Naive thymus-derived CD4-positive, alpha-beta T cell (primary cell): ENCODE results near the gene ZNF593. TPM values are rescaled to one million over a fixed set of nuclear protein-coding genes. Genes with fewer than 3 reads are reported as not detected.

Experiments used
- ATAC-seq: fragments of 150-1000 bp; cut with Tn5 transposase; 2 replicates; pipeline ENCODE4 v1.10.0; 2021; ENCODE audit warnings: mild to moderate bottlenecking, moderate library complexity
- CTCF ChIA-PET: fragments of 350-600 bp; sonication (Branson Sonifier 250); formaldehyde crosslinking; loops from one replicate; lab custom pipeline; 2021; ENCODE audit warnings: antibody characterized with exemption; lab: Charles Lee
- POLR2A ChIA-PET: fragments of 350-600 bp; sonication (Branson Sonifier 250); formaldehyde crosslinking; loops from one replicate; lab custom pipeline; 2021; ENCODE audit warnings: antibody characterized with exemption, inconsistent platforms; lab: Charles Lee
- DNase-seq, 9 donors: peaks; one replicate each; pipeline versions ENCODE4 v3.0.0 to v3.0.0-alpha.2; 2020 to 2022; ENCODE audit warnings: mixed read lengths in 1 of 9
- H3K27ac ChIP-seq: one replicate; pipeline ENCODE4 v1.7.0; 2013; ENCODE audit warnings: mild to moderate bottlenecking, low read depth, low read length, moderate library complexity
- H3K27me3 ChIP-seq, 2 donors: one replicate each; pipeline ENCODE4 v1.7.0; 2013; ENCODE audit warnings: low read length in 2 of 2, mild to moderate bottlenecking in 2 of 2, moderate library complexity in 2 of 2; ENCODE audit not compliant: control insufficient read depth in 2 of 2, insufficient read depth in 2 of 2
- H3K36me3 ChIP-seq, 3 experiments: 1 replicate in 2 of 3; 2 replicates in 1 of 3; pipeline ENCODE4 v1.7.0; 2013; ENCODE audit warnings: low read length in 3 of 3, mild to moderate bottlenecking in 3 of 3, moderate library complexity in 1 of 3; ENCODE audit not compliant: insufficient read depth in 3 of 3, control insufficient read depth in 2 of 3
- H3K4me1 ChIP-seq, 2 donors: one replicate each; pipeline ENCODE4 v1.7.0; 2013; ENCODE audit warnings: low read length in 2 of 2, mild to moderate bottlenecking in 2 of 2, moderate library complexity in 1 of 2; ENCODE audit not compliant: control insufficient read depth in 2 of 2, insufficient read depth in 2 of 2
- H3K4me3 ChIP-seq: 2 replicates; pipeline ENCODE4 v1.7.0; 2013; ENCODE audit warnings: mild to moderate bottlenecking, low read length
- H3K9me3 ChIP-seq, 3 experiments: 1 replicate in 2 of 3; 2 replicates in 1 of 3; pipeline ENCODE4 v1.7.0; 2013; ENCODE audit warnings: low read length in 3 of 3; ENCODE audit not compliant: control insufficient read depth in 2 of 3
- H3K27ac Mint-ChIP-seq, 9 donors: one replicate each; pipeline ENCODE4 v1.8.0; 2020 to 2022; ENCODE audit warnings: mixed read lengths in 9 of 9, mild to moderate bottlenecking in 8 of 9, moderate library complexity in 5 of 9, inconsistent platforms in 2 of 9
- H3K27me3 Mint-ChIP-seq, 5 donors: one replicate each; pipeline ENCODE4 v1.8.0; 2021 to 2022; ENCODE audit warnings: mixed read lengths in 5 of 5, mild to moderate bottlenecking in 1 of 5
- H3K36me3 Mint-ChIP-seq, 5 donors: one replicate each; pipeline ENCODE4 v1.8.0; 2020 to 2022; ENCODE audit warnings: mixed read lengths in 5 of 5, mild to moderate bottlenecking in 3 of 5, inconsistent platforms in 1 of 5
- H3K4me1 Mint-ChIP-seq, 7 donors: one replicate each; pipeline ENCODE4 v1.8.0; 2020 to 2022; ENCODE audit warnings: mixed read lengths in 7 of 7, mild to moderate bottlenecking in 3 of 7, inconsistent platforms in 1 of 7
- H3K4me3 Mint-ChIP-seq, 10 donors: one replicate each; pipeline ENCODE4 v1.8.0; 2020 to 2022; ENCODE audit warnings: mild to moderate bottlenecking in 10 of 10, mixed read lengths in 10 of 10, moderate library complexity in 6 of 10, inconsistent platforms in 2 of 10
- H3K9me3 Mint-ChIP-seq, 11 donors: one replicate each; pipeline ENCODE4 v1.8.0; 2020 to 2022; ENCODE audit warnings: mixed read lengths in 11 of 11, mild to moderate bottlenecking in 4 of 11, inconsistent platforms in 1 of 11, moderate library complexity in 1 of 11
- intact Hi-C, 2 donors: fragments of 100-400 bp; cut with micrococcal nuclease; formaldehyde crosslinking; loops; one replicate each; pipeline ENCODE4 v1.15.1; 2023
- polyA plus RNA-seq, 2 donors: library from polyadenylated mRNA; unstranded; fragments of 300-500 nt; fragmentation: Illumina TruSeq; gene quantifications; one replicate each; pipeline ENCODE4 v1.2.3, GENCODE V29; 2021
- total RNA-seq, 6 experiments: library from RNA in 5 of 6; stranded (reverse) in 5 of 6; gene quantifications; 1 replicate in 5 of 6; 2 replicates in 1 of 6; pipeline ENCODE4 v1.2.3 and lab custom pipeline; 2021 to 2026

The ZNF593 gene
- total and polyA plus RNA-seq, 7 experiments from 2014 or later = 7.8 to 36.3 (median 13.4) TPM

DNA sequence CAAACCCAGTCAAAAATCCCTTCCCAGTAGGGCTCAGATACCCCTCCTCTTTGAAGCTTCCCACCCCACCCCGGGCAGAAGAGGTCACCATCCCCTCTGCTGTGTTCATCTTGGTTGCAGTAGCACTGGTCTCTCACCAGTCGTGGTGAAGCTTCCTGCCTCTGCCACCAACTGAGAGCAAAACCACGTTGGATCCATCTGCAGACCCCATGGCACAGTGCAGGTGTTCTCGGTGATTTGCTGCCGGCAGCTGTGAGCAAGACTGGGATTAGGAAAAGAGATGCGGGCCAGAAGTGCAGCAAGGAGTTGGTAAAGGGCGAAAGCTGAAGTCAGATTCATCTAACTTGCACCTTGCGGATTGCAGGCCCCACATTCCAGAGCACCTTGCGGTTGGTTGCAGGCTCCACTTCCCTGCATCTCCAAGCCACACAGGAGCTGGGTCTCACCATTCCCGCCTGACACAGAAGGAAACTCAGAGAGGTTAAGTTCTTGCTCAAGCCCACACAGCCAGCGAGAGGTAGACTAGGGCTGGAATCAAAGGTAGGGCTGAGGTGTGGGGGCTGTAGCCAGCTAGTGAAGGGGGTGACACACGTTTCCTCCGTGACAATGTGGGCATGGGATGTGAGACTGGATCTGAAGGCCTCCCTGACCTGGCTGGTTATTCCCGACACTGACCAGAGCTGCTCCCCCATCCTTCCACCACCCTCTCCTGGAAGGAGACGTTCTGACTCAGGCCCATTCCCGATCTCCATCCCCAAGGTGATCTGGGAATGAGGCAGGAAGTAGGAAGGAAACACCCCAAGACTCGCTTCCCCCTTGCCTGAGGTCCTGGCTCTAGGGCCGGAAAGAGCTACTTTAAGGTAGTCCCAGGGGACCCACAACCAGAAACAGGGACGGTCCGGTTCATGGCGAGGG, 14.1 kb upstream of the ZNF593 start:
- DNase-seq (no peak), ATAC-seq (no peak)
- Mint-ChIP-seq H3K4me1 (peaks cover 0 to 9% (median 3%) of the 10 kb centered on the region in 7 donors), H3K27ac (peak overlapping the region in 3 of 9 donors; percentile 43 to 62 (median 60)), H3K4me3 (no peak overlapping the region), H3K36me3 (no peaks in the 10 kb centered on the region), H3K9me3 (no peaks in the 10 kb centered on the region), H3K27me3 (peaks cover 10 to 66% (median 23%) of the 10 kb centered on the region in 5 donors)
- POLR2A ChIA-PET = interaction anchor here (0.7 kb wide), 2 partner anchors 52 to 741 kb away, joined by 3 read pairs; no protein-coding TSS in a partner anchor
- no peaks in the 10 kb centered on the region for H3K9me3 ChIP-seq
- H3K27ac ChIP-seq = no peak overlapping the region
- CTCF ChIA-PET = interaction anchor here (0.6 to 1.7 kb wide), 3 partner anchors 9 to 53 kb away, joined by 3 to 7 read pairs (median 3); partner anchors contain the start of genes C1orf232 and ZNF593
- intact Hi-C loops = no loop called here
- H3K27me3 ChIP-seq = peaks cover 0 to 1% of the 10 kb centered on the region in 2 donors
- H3K36me3 ChIP-seq = no peaks in the 10 kb centered on the region
- H3K4me1 ChIP-seq = no peaks in the 10 kb centered on the region
- no peak overlapping the region for H3K4me3 ChIP-seq

DNA sequence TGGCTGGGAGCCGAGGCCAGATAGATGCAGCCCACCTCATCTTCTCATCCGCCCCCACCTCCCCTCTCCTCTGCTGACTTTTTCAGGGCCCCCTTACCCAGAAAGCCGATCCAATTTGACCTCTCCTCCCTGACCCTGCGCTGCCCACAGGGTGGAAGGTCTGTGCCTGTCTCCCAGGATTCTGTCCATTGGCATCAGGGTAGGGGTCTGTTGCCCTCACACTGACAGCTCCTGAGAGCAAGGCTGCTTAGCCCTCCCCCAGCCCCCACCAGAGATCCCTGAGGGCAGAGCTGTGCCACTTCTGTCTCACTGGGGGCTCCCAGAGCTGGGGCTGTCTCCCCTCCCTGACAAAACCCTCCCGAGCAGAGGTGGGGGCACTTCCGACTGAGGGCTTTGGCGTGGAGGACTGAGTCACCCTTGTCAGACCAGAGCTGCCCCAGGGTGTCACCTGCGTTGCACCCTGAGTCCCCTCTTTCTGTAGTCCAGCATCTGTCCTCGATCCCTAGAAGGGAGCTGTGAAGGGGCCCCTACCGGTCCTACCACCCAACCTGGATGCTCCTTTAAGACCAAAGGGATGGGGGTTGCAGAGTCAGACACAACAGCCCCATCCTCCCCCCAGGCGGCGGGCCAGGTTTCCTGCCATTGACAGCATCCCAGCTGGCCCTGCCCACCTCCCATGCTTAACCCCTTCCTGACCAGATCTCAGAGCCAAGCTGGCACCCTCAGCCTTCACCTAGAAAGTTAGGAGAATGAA, 13.2 kb upstream of the ZNF593 start:
- ChIA-PET CTCF (interaction anchor here (1.2 to 1.7 kb wide), 3 partner anchors 12 to 54 kb away, joined by 3 to 7 read pairs (median 6); partner anchors contain the start of genes C1orf232 and ZNF593), POLR2A (interaction anchor here (0.6 kb wide), 1 partner anchor 588 kb away, joined by 3 read pairs; no protein-coding TSS in a partner anchor)
- no peaks in the 10 kb centered on the region for H3K9me3 Mint-ChIP-seq
- ATAC-seq (no peak), DNase-seq (peak in 3 of 9 donors; percentile 15 to 29 (median 23))
- peak overlapping the region in 1 of 10 donors; percentile 15 for H3K4me3 Mint-ChIP-seq
- H3K27ac Mint-ChIP-seq = peak overlapping the region in 1 of 9 donors; percentile 60
- Histone ChIP-seq H3K27me3 (peaks cover 0 to 7% of the 10 kb centered on the region in 2 donors), H3K4me1 (no peaks in the 10 kb centered on the region), H3K36me3 (no peaks in the 10 kb centered on the region), H3K27ac (no peak overlapping the region), H3K9me3 (no peaks in the 10 kb centered on the region), H3K4me3 (no peak overlapping the region)
- H3K36me3 Mint-ChIP-seq = no peaks in the 10 kb centered on the region
- H3K4me1 Mint-ChIP-seq = peaks cover 0 to 9% (median 3%) of the 10 kb centered on the region in 7 donors
- peaks cover 10 to 69% (median 23%) of the 10 kb centered on the region in 5 donors for H3K27me3 Mint-ChIP-seq
- intact Hi-C loops = no loop called here

GRCh38 chr1:26158271-26158907, 11.3 kb upstream of the ZNF593 start:
- Mint-ChIP-seq H3K9me3 (peaks cover 0 to 3% (median 0%) of the 10 kb centered on the region in 11 donors), H3K27ac (no peak overlapping the region), H3K4me1 (peaks cover 0 to 11% (median 8%) of the 10 kb centered on the region in 7 donors), H3K36me3 (no peaks in the 10 kb centered on the region), H3K27me3 (peaks cover 16 to 69% (median 30%) of the 10 kb centered on the region in 5 donors), H3K4me3 (no peak overlapping the region)
- intact Hi-C loops = no loop called here
- ChIA-PET POLR2A (no interaction called here), CTCF (no interaction called here)
- H3K4me3 ChIP-seq = no peak overlapping the region
- H3K36me3 ChIP-seq = no peaks in the 10 kb centered on the region
- H3K27me3 ChIP-seq = peaks cover 0 to 7% of the 10 kb centered on the region in 2 donors
- no peak overlapping the region for H3K27ac ChIP-seq
- DNase-seq = no peak
- no peak for ATAC-seq
- no peaks in the 10 kb centered on the region for H3K9me3 ChIP-seq
- H3K4me1 ChIP-seq = no peaks in the 10 kb centered on the region

DNA sequence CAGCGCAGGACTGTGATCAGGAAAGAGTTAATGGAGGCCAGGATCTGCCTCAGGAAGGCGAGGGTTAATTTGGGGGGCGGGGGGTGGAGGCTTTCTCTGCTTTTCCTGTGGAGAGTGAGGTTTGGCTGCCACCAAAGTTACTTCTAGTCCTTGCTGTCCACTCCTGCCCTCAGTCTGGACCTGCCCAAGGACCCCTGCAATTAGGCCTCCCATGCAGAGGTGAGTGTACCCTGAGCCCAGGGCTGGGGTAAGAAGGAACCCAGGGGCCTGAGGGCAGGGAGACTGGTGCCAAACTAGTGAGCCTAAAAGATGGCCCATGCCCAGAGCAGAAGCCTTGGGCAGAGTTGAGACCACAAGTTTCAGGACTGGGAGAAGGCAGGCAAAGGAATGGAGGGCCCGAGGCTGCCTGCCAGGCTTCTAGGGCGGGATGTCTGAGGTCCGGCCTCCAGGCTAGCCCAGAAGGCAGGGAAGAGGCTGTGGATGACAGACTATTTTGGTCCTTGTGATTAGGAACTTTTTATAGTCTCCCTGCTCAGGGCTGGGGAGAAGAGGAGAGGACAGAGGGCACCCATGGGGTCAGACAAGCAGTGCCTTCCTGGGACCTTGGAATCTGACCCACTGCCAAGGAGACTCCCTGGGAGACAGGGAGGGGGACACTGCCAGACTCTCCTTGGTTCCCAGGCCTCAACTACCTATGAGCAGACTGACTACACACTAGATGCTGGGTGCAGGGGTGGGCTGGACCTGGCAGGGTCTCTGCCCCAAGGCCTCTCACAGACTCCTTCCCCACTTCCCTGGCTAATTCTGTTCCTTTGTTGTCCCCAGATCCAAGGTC, 10.6 kb upstream of the ZNF593 start, which contains the start of gene FAM110D:
TSS of gene FAM110D (plus strand) at position 172 of the 835 bp plus-strand sequence. CDS start 2,213 bp downstream, outside the sequence.
- no peaks in the 10 kb centered on the region for H3K36me3 Mint-ChIP-seq
- peak within 1 kb of the TSS in 2 of 10 donors; percentile 12 to 43 for H3K4me3 Mint-ChIP-seq
- POLR2A ChIA-PET = no interaction called here
- DNase-seq = no peak
- peak within 1 kb of the TSS in 1 of 9 donors; percentile 23 for H3K27ac Mint-ChIP-seq
- H3K4me1 Mint-ChIP-seq = peaks cover 0 to 14% (median 12%) of the 10 kb centered on the region in 7 donors
- H3K36me3 ChIP-seq = no peaks in the 10 kb centered on the region
- CTCF ChIA-PET = no interaction called here
- no peak within 1 kb of the TSS for H3K4me3 ChIP-seq
- ATAC-seq = no peak
- peaks cover 0 to 3% (median 0%) of the 10 kb centered on the region in 11 donors for H3K9me3 Mint-ChIP-seq
- H3K9me3 ChIP-seq = no peaks in the 10 kb centered on the region
- H3K27me3 ChIP-seq = peaks cover 0 to 11% of the 10 kb centered on the region in 2 donors
- no peak within 1 kb of the TSS for H3K27ac ChIP-seq
- peaks cover 16 to 69% (median 34%) of the 10 kb centered on the region in 5 donors for H3K27me3 Mint-ChIP-seq
- no peaks in the 10 kb centered on the region for H3K4me1 ChIP-seq
- intact Hi-C loops = no loop called here

GRCh38 chr1:26159743-26160039, 10.0 kb upstream of the ZNF593 start:
- DNase-seq (no peak), ATAC-seq (no peak)
- Histone ChIP-seq H3K4me3 (no peak overlapping the region), H3K27ac (no peak overlapping the region), H3K4me1 (no peaks in the 10 kb centered on the region), H3K9me3 (no peaks in the 10 kb centered on the region), H3K36me3 (no peaks in the 10 kb centered on the region), H3K27me3 (peaks cover 0 to 11% of the 10 kb centered on the region in 2 donors)
- POLR2A ChIA-PET = no interaction called here
- Mint-ChIP-seq H3K27me3 (peaks cover 16 to 70% (median 34%) of the 10 kb centered on the region in 5 donors), H3K9me3 (peaks cover 0 to 3% (median 0%) of the 10 kb centered on the region in 11 donors), H3K36me3 (no peaks in the 10 kb centered on the region), H3K27ac (peak overlapping the region in 1 of 9 donors; percentile 23), H3K4me1 (peaks cover 0 to 16% (median 12%) of the 10 kb centered on the region in 7 donors), H3K4me3 (peak overlapping the region in 2 of 10 donors; percentile 12 to 43)
- CTCF ChIA-PET = no interaction called here
- intact Hi-C loops = no loop called here
